Measurements from ENCODE around the gene EPHA4. TPM values are rescaled to one million over a fixed set of nuclear protein-coding genes. Genes with fewer than 3 reads are reported as not detected.

Gene EPHA4
- total and polyA plus RNA-seq, 2 donors (not counting 1 experiment from before 2014, with no cell fraction given): 9.6 to 21.0 TPM

- DNase-seq (ENCODE audit: low read depth in 2 of 2): no peak
- no peaks in the 10 kb centered on the region for H3K36me3 ChIP-seq (ENCODE audit: control insufficient read depth, insufficient read depth, low read length)
- no peak overlapping the region for H2AFZ ChIP-seq (ENCODE audit: low read length)
- no peak overlapping the region for H3K9ac ChIP-seq (ENCODE audit: insufficient read depth, low read length)
- no peaks in the 10 kb centered on the region for H3K4me1 ChIP-seq (ENCODE audit: control insufficient read depth, extremely low read depth, insufficient read depth, low read length)
- H3K4me2 ChIP-seq (ENCODE audit: extremely low read depth, insufficient read depth, low read length): no peak overlapping the region
- no peak overlapping the region for H3K4me3 ChIP-seq (replicated peaks in 1 of 4; ENCODE audit: control extremely low read depth in 1 of 4, insufficient read depth in 1 of 4, low read depth in 3 of 4, low read length in 4 of 4)
- H3K27me3 ChIP-seq (ENCODE audit: control insufficient read depth, insufficient read depth, low read length): no peaks in the 10 kb centered on the region
- H3K27ac ChIP-seq (ENCODE audit: insufficient read depth, low read length): no peak overlapping the region
- H4K20me1 ChIP-seq (ENCODE audit: control insufficient read depth, extremely low read depth, insufficient read depth, low read length): no peaks in the 10 kb centered on the region
- H3K9me3 ChIP-seq (ENCODE audit: control insufficient read depth, insufficient read depth, low read depth, low read length): no peaks in the 10 kb centered on the region
- TF ChIP-seq CTCF (conservative IDR thresholded peaks at IDR 0.05 in 1 of 2, IDR thresholded peaks at IDR 0.05 in 1 of 2; ENCODE audit: low read depth in 1 of 2, low read length in 2 of 2) (no peak), EZH2 (IDR thresholded peaks at IDR 0.05; ENCODE audit: low read length, missing control alignments) (no peak)
- no peaks in the 10 kb centered on the region for H3K79me2 ChIP-seq (ENCODE audit: control insufficient read depth, insufficient read depth, low read length)
Observed at GRCh38 chr2:221410487-221410886, 161.6 kb downstream of the EPHA4 start.

- H3K79me2 ChIP-seq (ENCODE audit: control insufficient read depth, insufficient read depth, low read length): no peaks in the 10 kb centered on the region
- DNase-seq (ENCODE audit: low read depth in 2 of 2): no peak
- TF ChIP-seq EZH2 (IDR thresholded peaks at IDR 0.05; ENCODE audit: low read length, missing control alignments) (no peak), CTCF (conservative IDR thresholded peaks at IDR 0.05 in 1 of 2, IDR thresholded peaks at IDR 0.05 in 1 of 2; ENCODE audit: low read depth in 1 of 2, low read length in 2 of 2) (no peak)
- no peak overlapping the region for H3K27ac ChIP-seq (ENCODE audit: insufficient read depth, low read length)
- H3K4me3 ChIP-seq (replicated peaks in 1 of 4; ENCODE audit: control extremely low read depth in 1 of 4, insufficient read depth in 1 of 4, low read depth in 3 of 4, low read length in 4 of 4): no peak overlapping the region
- H3K36me3 ChIP-seq (ENCODE audit: control insufficient read depth, insufficient read depth, low read length): no peaks in the 10 kb centered on the region
- H2AFZ ChIP-seq (ENCODE audit: low read length): no peak overlapping the region
- H3K27me3 ChIP-seq (ENCODE audit: control insufficient read depth, insufficient read depth, low read length): no peaks in the 10 kb centered on the region
- no peaks in the 10 kb centered on the region for H3K9me3 ChIP-seq (ENCODE audit: control insufficient read depth, insufficient read depth, low read depth, low read length)
- H3K4me1 ChIP-seq (ENCODE audit: control insufficient read depth, extremely low read depth, insufficient read depth, low read length): no peaks in the 10 kb centered on the region
- no peak overlapping the region for H3K4me2 ChIP-seq (ENCODE audit: extremely low read depth, insufficient read depth, low read length)
- no peak overlapping the region for H3K9ac ChIP-seq (ENCODE audit: insufficient read depth, low read length)
- no peaks in the 10 kb centered on the region for H4K20me1 ChIP-seq (ENCODE audit: control insufficient read depth, extremely low read depth, insufficient read depth, low read length)
Observed at GRCh38 chr2:221407765-221408164, 164.3 kb downstream of the EPHA4 start.

- no peaks in the 10 kb centered on the region for H3K36me3 ChIP-seq (ENCODE audit: control insufficient read depth, insufficient read depth, low read length)
Observed at GRCh38 chr2:221405521-221405920, 166.6 kb downstream of the EPHA4 start.

More at GRCh38 chr2:221405521-221405920, 166.6 kb downstream of the EPHA4 start:
- Histone ChIP-seq H3K79me2 (ENCODE audit: control insufficient read depth, insufficient read depth, low read length) (no peaks in the 10 kb centered on the region), H3K4me1 (ENCODE audit: control insufficient read depth, extremely low read depth, insufficient read depth, low read length) (no peaks in the 10 kb centered on the region), H2AFZ (ENCODE audit: low read length) (no peak overlapping the region), H3K27ac (ENCODE audit: insufficient read depth, low read length) (no peak overlapping the region), H3K9me3 (ENCODE audit: control insufficient read depth, insufficient read depth, low read depth, low read length) (no peaks in the 10 kb centered on the region), H4K20me1 (ENCODE audit: control insufficient read depth, extremely low read depth, insufficient read depth, low read length) (no peaks in the 10 kb centered on the region), H3K4me2 (ENCODE audit: extremely low read depth, insufficient read depth, low read length) (no peak overlapping the region), H3K9ac (ENCODE audit: insufficient read depth, low read length) (no peak overlapping the region), H3K4me3 (replicated peaks in 1 of 4; ENCODE audit: control extremely low read depth in 1 of 4, insufficient read depth in 1 of 4, low read depth in 3 of 4, low read length in 4 of 4) (no peak overlapping the region), H3K27me3 (ENCODE audit: control insufficient read depth, insufficient read depth, low read length) (no peaks in the 10 kb centered on the region)
- DNase-seq (ENCODE audit: low read depth in 2 of 2): no peak
- TF ChIP-seq EZH2 (IDR thresholded peaks at IDR 0.05; ENCODE audit: low read length, missing control alignments) (no peak), CTCF (conservative IDR thresholded peaks at IDR 0.05 in 1 of 2, IDR thresholded peaks at IDR 0.05 in 1 of 2; ENCODE audit: low read depth in 1 of 2, low read length in 2 of 2) (no peak)

Data from fibroblast of lung (primary cell).